A549 (cell line): ENCODE measurements around the gene OR13F1. TPM values are rescaled to one million over a fixed set of nuclear protein-coding genes. Genes with fewer than 3 reads are reported as not detected.
"Not testable (repeated sequence)": the region's sequence is repeated elsewhere in the genome, so short reads cannot be mapped to it uniquely, and the experiment has no call there.

Source experiments
- ATAC-seq, 2 experiments: fragments of 200-7000 bp in 1 of 2; fragments of >200 bp in 1 of 2; cut with Nextera tagmentation in 1 of 2; cut with Tn5 transposase in 1 of 2; 3 replicates each; pipeline versions ENCODE4 v1.8.0 to v1.9.1; 2018 to 2020; ENCODE audit warnings: mild to moderate bottlenecking in 1 of 2, moderate library complexity in 1 of 2
- CTCF ChIA-PET: fragments of 300-600 bp; sonication (Branson Sonifier 250); formaldehyde crosslinking; extraction: SDS; loops from one replicate; lab custom pipeline; 2021; ENCODE audit warnings: antibody characterized with exemption, inconsistent platforms; lab: Yijun Ruan, JAX
- POLR2A ChIA-PET: fragments of 350-600 bp; formaldehyde crosslinking; extraction: SDS; loops from one replicate; lab custom pipeline; 2021; ENCODE audit warnings: antibody characterized with exemption, inconsistent platforms; lab: Yijun Ruan, JAX
- DNase-seq, 2 experiments: peaks; one replicate each; pipeline versions ENCODE4 v3.0.0 to v3.0.0-alpha.2; 2011 to 2016; ENCODE audit warnings: low read depth in 1 of 2, low spot score in 1 of 2
- FAIRE-seq: peaks from 2 replicates; lab custom pipeline; 2011; peaks lifted over from hg19 to GRCh38; lab: Jason Lieb, UNC
- H3K27ac ChIP-seq, 2 experiments: fragments of >200 bp; sonication (Bioruptor Twin); formaldehyde crosslinking; 3 replicates each; pipeline ENCODE4 v1.5.1; 2016 to 2017
- H3K4me1 ChIP-seq: fragments of >200 bp; sonication (Bioruptor Twin); formaldehyde crosslinking; 3 replicates; pipeline ENCODE4 v1.6.1; 2016
- H3K4me2 ChIP-seq: fragments of >200 bp; sonication (Bioruptor Twin); formaldehyde crosslinking; 3 replicates; pipeline ENCODE4 v1.6.1; 2016
- H3K4me3 ChIP-seq: fragments of >200 bp; sonication (Bioruptor Twin); formaldehyde crosslinking; 3 replicates; pipeline ENCODE4 v1.5.1; 2016
- H3K9me3 ChIP-seq: fragments of >200 bp; sonication (Bioruptor Twin); formaldehyde crosslinking; 3 replicates; pipeline ENCODE4 v1.6.1; 2016
- CBX8 ChIP-seq: fragments of 200-600 bp; sonication (generic); IDR thresholded peaks from 2 replicates; pipeline ENCODE4 v1.6.1; 2016
- FOSB ChIP-seq: fragments of 250-450 bp; sonication (Bioruptor Pico); IDR thresholded peaks from 2 replicates; pipeline ENCODE4 v1.5.0; 2020; ENCODE audit warnings: mild to moderate bottlenecking, moderate library complexity
- FOSL2 ChIP-seq, 2 experiments: fragments of 450-650 bp in 1 of 2; fragments of >200 bp in 1 of 2; sonication (Bioruptor Twin) in 1 of 2; formaldehyde crosslinking; IDR thresholded peaks; 2 replicates each; pipeline versions ENCODE4 v1.5.0 to v1.6.1; 2016 to 2020; ENCODE audit warnings: mild to moderate bottlenecking in 1 of 2, moderate library complexity in 1 of 2
- GATA3 ChIP-seq: IDR thresholded peaks from 2 replicates; pipeline ENCODE4 v1.6.1; 2012; ENCODE audit warnings: borderline replicate concordance
- HDAC2 ChIP-seq: fragments of 200-600 bp; sonication (generic); IDR thresholded peaks from 2 replicates; pipeline ENCODE4 v1.6.1; 2016
- HOXA7 ChIP-seq: fragments of 250-450 bp; sonication (Bioruptor Pico); IDR thresholded peaks from 2 replicates; pipeline ENCODE4 v1.5.0; 2020; ENCODE audit warnings: mild to moderate bottlenecking, moderate library complexity
- JUN ChIP-seq, 2 experiments: fragments of >200 bp; sonication (Bioruptor Twin); formaldehyde crosslinking; IDR thresholded peaks; 2 replicates in 1 of 2; 3 replicates in 1 of 2; pipeline ENCODE4 v1.6.1; 2016 to 2017
- MYC ChIP-seq: IDR thresholded peaks from 2 replicates; pipeline ENCODE4 v1.6.1; 2012; ENCODE audit warnings: mild to moderate bottlenecking, inconsistent platforms, low read length, improper control_type of control experiment, borderline replicate concordance
- NPAS2 ChIP-seq: fragments of 250-450 bp; sonication (Bioruptor Pico); IDR thresholded peaks from 2 replicates; pipeline ENCODE4 v1.8.0; 2022; ENCODE audit warnings: mild to moderate bottlenecking, moderate library complexity, borderline replicate concordance
- PHF8 ChIP-seq: fragments of 200-600 bp; sonication (generic); IDR thresholded peaks from 2 replicates; pipeline ENCODE4 v1.6.1; 2016; ENCODE audit warnings: low read depth, mild to moderate bottlenecking, antibody characterized with exemption, moderate library complexity, borderline replicate concordance
- POLR2A ChIP-seq: IDR thresholded peaks from 2 replicates; pipeline ENCODE4 v1.6.1; 2012; ENCODE audit warnings: mild to moderate bottlenecking, low read length
- RARB ChIP-seq: fragments of 250-450 bp; sonication (Bioruptor Pico); IDR thresholded peaks from 2 replicates; pipeline ENCODE4 v1.8.0; 2021; ENCODE audit warnings: mild to moderate bottlenecking, moderate library complexity
- RCOR1 ChIP-seq: fragments of 150-350 bp; IDR thresholded peaks from 2 replicates; pipeline ENCODE4 v1.6.1; 2014; ENCODE audit warnings: antibody characterized with exemption, low read length, low read depth
- ZFP36 ChIP-seq: fragments of 450-650 bp; IDR thresholded peaks from 2 replicates; pipeline ENCODE4 v1.6.1; 2014; ENCODE audit warnings: borderline replicate concordance; ENCODE audit not compliant: partially characterized antibody
- ZSCAN20 ChIP-seq: fragments of 250-450 bp; sonication (Bioruptor Pico); IDR thresholded peaks from 2 replicates; pipeline ENCODE4 v1.8.0; 2022; ENCODE audit warnings: mild to moderate bottlenecking, moderate library complexity
- WGBS: methylation state at CpG from one replicate; pipeline ENCODE4 v1.1.6; 2017; ENCODE audit errors: missing lambda C conversion rate; 5-methylcytosine and 5-hydroxymethylcytosine counted together
- polyA plus RNA-seq, 4 experiments: library from polyadenylated mRNA; depleted of rRNA in 3 of 4; stranded (reverse); fragments of >200 nt; fragmentation: RNase III in 1 of 4; extraction: RNeasy Plus Mini Kit Qiagen cat#74134 plus additional on column Dnase treatment in 1 of 4; gene quantifications; 2 replicates in 3 of 4; 3 replicates in 1 of 4; pipeline ENCODE4 v1.2.3, GENCODE V29; 2011 to 2017
- TF ChIP-seq, protein P1 (sequence below): fragments of >200 bp; sonication (Bioruptor Twin); formaldehyde crosslinking; IDR thresholded peaks from 3 replicates; pipeline ENCODE4 v1.5.1; 2016
- TF ChIP-seq, protein P2 (sequence below): fragments of 250-450 bp; sonication (Bioruptor Pico); IDR thresholded peaks from 2 replicates; pipeline ENCODE4 v1.5.0; 2021; ENCODE audit warnings: mild to moderate bottlenecking, moderate library complexity, borderline replicate concordance
- TF ChIP-seq, protein P3 (sequence below): fragments of 250-450 bp; sonication (Bioruptor Pico); IDR thresholded peaks from 2 replicates; pipeline ENCODE4 v1.5.0; 2020; ENCODE audit warnings: low read depth, mild to moderate bottlenecking, moderate library complexity
- TF ChIP-seq, protein P4 (sequence below): IDR thresholded peaks from 2 replicates; pipeline ENCODE4 v1.6.1; 2012
- TF ChIP-seq, protein P5 (sequence below): IDR thresholded peaks from 2 replicates; pipeline ENCODE4 v1.6.1; 2012

OR13F1 gene
- polyA plus RNA-seq, 2 of the 4 experiments (the other 2 are of a cell fraction), result not detected

DNA sequence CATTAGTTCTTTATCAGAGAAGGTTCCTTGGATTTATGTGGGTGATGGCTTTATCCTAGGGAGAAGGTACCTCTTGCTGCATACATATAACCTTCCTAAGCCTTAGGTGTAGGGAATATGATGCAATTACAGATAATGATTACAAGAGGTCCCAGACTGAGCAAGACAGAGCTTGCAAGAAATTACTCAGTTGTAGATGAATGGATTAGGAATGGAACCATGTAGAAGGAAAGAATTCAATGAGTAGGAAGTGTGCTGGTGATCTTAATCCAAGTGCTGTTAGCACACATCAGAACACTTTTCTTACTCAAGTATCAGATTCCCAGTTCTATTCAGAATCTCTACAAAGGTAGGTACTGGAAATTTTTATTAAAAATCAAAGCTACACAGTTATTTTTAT, 2.5 kb downstream of the OR13F1 start:
- DNase-seq (no peak), FAIRE-seq (no peak), ATAC-seq (no peak)
- TF ChIP-seq MYC, result no peak
- no peak for TF ChIP-seq ZSCAN20
- Histone ChIP-seq H3K9me3 (no peaks in the 10 kb centered on the region), H3K27ac (no peak overlapping the region), H3K4me1 (no peaks in the 10 kb centered on the region), H3K4me2 (no peak overlapping the region), H3K4me3 (no peak overlapping the region)
- POLR2A ChIA-PET, result no interaction called here
- CTCF ChIA-PET, result no interaction called here

DNA sequence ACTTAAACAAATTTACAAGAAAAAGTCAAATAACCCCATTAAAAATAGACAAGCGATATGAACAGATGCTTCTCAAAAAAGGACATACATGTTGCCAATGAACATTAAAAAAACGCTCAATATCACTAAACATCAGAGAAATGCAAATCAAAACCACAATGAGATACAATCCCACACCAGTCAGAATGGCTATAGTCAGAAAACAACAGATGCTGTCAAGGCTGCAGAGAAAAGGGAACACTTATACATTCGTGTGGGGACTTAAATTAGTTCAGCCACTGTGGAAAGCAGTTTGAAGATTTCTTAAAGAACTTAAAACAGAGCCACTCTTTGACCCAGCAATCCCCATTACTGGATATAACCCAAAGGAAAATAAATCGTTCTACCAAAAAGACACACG, 10.8 kb downstream of the OR13F1 start:
- ChIA-PET POLR2A (interaction anchor here (0.6 kb wide), 1 partner anchor 34 kb away, joined by 4 read pairs; no protein-coding TSS in a partner anchor), CTCF (no interaction called here)
- no peak for DNase-seq
- Histone ChIP-seq H3K4me2 (no peak overlapping the region), H3K4me3 (no peak overlapping the region), H3K4me1 (no peaks in the 10 kb centered on the region), H3K9me3 (no peaks in the 10 kb centered on the region), H3K27ac (no peak overlapping the region)
- TF ChIP-seq HOXA7, result no peak
- TF ChIP-seq RARB (CRISPR knock-in tag), result no peak
- FAIRE-seq, result no peak
- WGBS, result 6% methylated on average over 5 of the region's 5 CpGs
- ATAC-seq, result no peak

DNA sequence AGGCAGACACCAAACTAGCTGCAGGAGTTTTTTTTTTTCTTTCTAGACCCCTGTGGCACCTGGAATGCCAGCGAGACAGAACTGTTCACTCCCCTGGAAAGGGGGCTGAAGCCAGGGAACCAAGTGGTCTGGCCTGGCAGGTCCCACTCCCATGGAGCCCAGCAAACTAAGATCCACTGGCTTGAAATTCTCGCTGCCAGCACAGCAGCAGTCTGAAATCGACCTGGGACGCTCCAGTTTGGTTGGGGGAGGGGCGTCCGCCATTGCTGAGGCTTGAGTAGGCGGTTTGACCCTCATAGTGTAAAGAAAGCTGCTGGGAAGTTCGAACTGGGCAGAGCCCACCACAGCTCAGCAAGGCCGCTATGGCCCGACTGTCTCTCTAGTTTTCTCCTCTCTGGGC, 16.2 kb downstream of the OR13F1 start:
- CTCF ChIA-PET, FAIRE-seq, H3K9me3 ChIP-seq, H3K4me1 ChIP-seq, H3K4me3 ChIP-seq, H3K4me2 ChIP-seq, DNase-seq, H3K27ac ChIP-seq, ATAC-seq, POLR2A ChIA-PET: not testable (repeated sequence)
- 14% methylated on average over 10 of the region's 10 CpGs for WGBS

DNA sequence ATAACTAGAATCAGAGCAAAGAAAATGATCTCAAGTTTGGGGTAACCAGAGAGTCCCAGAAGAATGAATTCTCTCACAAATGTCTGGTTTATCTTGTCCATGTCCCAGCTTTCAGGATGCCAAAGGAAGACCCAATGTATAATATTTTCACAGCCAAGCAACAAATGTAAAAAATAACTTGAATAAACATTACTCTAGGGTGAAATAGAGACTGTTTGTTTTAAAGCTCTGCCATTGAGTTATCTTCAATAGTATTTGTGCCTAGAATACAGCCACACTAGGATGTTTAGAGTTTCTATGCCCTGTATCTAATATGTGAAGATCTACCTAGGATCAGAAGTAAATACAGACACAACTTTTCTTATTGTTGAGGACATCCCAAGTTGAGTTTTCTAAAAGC, 23.0 kb downstream of the OR13F1 start, which contains the start of gene OR13C4:
Gene OR13C4, minus strand, starts transcription at position 101 of the 400 bp plus-strand sequence. Its CDS starts 0 bp downstream, at position 101.
- H3K9me3 ChIP-seq, result no peaks in the 10 kb centered on the region
- TF ChIP-seq GATA3 (no peak), MYC (no peak), HDAC2 (no peak), FOSB (no peak), RCOR1 (no peak)
- TF ChIP-seq, protein P1, sequence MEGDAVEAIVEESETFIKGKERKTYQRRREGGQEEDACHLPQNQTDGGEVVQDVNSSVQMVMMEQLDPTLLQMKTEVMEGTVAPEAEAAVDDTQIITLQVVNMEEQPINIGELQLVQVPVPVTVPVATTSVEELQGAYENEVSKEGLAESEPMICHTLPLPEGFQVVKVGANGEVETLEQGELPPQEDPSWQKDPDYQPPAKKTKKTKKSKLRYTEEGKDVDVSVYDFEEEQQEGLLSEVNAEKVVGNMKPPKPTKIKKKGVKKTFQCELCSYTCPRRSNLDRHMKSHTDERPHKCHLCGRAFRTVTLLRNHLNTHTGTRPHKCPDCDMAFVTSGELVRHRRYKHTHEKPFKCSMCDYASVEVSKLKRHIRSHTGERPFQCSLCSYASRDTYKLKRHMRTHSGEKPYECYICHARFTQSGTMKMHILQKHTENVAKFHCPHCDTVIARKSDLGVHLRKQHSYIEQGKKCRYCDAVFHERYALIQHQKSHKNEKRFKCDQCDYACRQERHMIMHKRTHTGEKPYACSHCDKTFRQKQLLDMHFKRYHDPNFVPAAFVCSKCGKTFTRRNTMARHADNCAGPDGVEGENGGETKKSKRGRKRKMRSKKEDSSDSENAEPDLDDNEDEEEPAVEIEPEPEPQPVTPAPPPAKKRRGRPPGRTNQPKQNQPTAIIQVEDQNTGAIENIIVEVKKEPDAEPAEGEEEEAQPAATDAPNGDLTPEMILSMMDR, result no peak
- TF ChIP-seq, protein P2, sequence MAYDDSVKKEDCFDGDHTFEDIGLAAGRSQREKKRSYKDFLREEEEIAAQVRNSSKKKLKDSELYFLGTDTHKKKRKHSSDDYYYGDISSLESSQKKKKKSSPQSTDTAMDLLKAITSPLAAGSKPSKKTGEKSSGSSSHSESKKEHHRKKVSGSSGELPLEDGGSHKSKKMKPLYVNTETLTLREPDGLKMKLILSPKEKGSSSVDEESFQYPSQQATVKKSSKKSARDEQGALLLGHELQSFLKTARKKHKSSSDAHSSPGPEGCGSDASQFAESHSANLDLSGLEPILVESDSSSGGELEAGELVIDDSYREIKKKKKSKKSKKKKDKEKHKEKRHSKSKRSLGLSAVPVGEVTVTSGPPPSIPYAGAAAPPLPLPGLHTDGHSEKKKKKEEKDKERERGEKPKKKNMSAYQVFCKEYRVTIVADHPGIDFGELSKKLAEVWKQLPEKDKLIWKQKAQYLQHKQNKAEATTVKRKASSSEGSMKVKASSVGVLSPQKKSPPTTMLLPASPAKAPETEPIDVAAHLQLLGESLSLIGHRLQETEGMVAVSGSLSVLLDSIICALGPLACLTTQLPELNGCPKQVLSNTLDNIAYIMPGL (CRISPR knock-in tag), result no peak
- TF ChIP-seq, protein P3, sequence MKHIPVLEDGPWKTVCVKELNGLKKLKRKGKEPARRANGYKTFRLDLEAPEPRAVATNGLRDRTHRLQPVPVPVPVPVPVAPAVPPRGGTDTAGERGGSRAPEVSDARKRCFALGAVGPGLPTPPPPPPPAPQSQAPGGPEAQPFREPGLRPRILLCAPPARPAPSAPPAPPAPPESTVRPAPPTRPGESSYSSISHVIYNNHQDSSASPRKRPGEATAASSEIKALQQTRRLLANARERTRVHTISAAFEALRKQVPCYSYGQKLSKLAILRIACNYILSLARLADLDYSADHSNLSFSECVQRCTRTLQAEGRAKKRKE (CRISPR knock-in tag), result no peak
- ChIA-PET POLR2A (no interaction called here), CTCF (no interaction called here)
- DNase-seq (no peak), ATAC-seq (no peak), FAIRE-seq (no peak)
- no peak within 1 kb of the TSS for H3K27ac ChIP-seq
- H3K4me3 ChIP-seq, result no peak within 1 kb of the TSS
- H3K4me1 ChIP-seq, result no peaks in the 10 kb centered on the region
- H3K4me2 ChIP-seq, result no peak within 1 kb of the TSS

DNA sequence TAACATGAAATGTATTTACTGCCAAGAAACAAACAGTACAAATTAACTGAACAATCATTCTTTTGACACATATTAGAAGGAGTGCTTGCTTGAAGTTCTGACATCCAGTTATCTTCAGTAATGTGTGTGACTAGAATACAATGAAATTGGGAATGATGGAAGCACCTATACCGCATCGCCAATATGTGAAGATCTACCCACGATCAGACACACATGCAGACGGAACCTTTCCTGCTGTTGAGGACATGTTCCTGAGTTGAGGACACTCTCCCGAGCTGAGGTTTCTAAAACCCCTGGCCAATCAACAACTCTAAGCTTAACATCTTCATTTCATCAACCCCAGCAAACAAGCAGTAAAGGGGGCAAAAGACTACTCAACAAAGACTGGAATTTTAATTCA, 32.7 kb downstream of the OR13F1 start, which contains the start of gene OR13C3:
Gene OR13C3, minus strand, starts transcription at position 101 of the 400 bp plus-strand sequence. CDS start 133 bp downstream, outside the sequence.
- ATAC-seq, result no peak
- Histone ChIP-seq H3K4me3 (no peak within 1 kb of the TSS), H3K9me3 (no peaks in the 10 kb centered on the region), H3K4me1 (no peaks in the 10 kb centered on the region), H3K4me2 (no peak within 1 kb of the TSS), H3K27ac (no peak within 1 kb of the TSS)
- DNase-seq, result no peak
- WGBS, result 46% methylated on average over 5 of the region's 5 CpGs
- FAIRE-seq, result no peak
- CTCF ChIA-PET, result no interaction called here
- POLR2A ChIA-PET, result no interaction called here
- TF ChIP-seq FOSL2 (IDR thresholded peaks at IDR 0.05) (no peak), FOSL2 (CRISPR knock-in tag; IDR thresholded peaks at IDR 0.05) (no peak), CBX8 (no peak), ZFP36 (no peak), JUN (IDR thresholded peaks at IDR 0.05) (no peak), RARB (CRISPR knock-in tag) (no peak), NPAS2 (CRISPR knock-in tag) (no peak), PHF8 (no peak), FOSB (no peak), POLR2A (no peak)
- TF ChIP-seq, protein P4, sequence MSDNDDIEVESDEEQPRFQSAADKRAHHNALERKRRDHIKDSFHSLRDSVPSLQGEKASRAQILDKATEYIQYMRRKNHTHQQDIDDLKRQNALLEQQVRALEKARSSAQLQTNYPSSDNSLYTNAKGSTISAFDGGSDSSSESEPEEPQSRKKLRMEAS, result no peak
- TF ChIP-seq, protein P5, sequence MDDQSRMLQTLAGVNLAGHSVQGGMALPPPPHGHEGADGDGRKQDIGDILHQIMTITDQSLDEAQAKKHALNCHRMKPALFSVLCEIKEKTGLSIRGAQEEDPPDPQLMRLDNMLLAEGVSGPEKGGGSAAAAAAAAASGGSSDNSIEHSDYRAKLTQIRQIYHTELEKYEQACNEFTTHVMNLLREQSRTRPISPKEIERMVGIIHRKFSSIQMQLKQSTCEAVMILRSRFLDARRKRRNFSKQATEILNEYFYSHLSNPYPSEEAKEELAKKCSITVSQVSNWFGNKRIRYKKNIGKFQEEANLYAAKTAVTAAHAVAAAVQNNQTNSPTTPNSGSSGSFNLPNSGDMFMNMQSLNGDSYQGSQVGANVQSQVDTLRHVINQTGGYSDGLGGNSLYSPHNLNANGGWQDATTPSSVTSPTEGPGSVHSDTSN, result no peak
- TF ChIP-seq, protein P2 (CRISPR knock-in tag), result no peak
